MCF 10A (cell line): ENCODE data around the gene PLXDC2. TPM values are rescaled to one million over a fixed set of nuclear protein-coding genes. Genes with fewer than 3 reads are reported as not detected.

Experiments used
- BruUV-seq: library from RNA; stranded (reverse); fragments of 400-500 nt; replicated peaks from 2 replicates; lab custom pipeline; 2021; lab: Mats Ljungman, UMichigan
- CTCF ChIA-PET: fragments of 300-600 bp; sonication (Branson Sonifier 250); formaldehyde crosslinking; extraction: SDS; loops from one replicate; lab custom pipeline; 2021; ENCODE audit warnings: antibody characterized with exemption, inconsistent platforms; lab: Yijun Ruan, JAX
- POLR2A ChIA-PET: fragments of 300-600, 350-650 bp; sonication (Branson Sonifier 250); formaldehyde crosslinking; extraction: SDS; loops from one replicate; lab custom pipeline; 2020; ENCODE audit warnings: antibody characterized with exemption, inconsistent platforms; lab: Yijun Ruan, JAX
- DNase-seq: peaks from one replicate; pipeline ENCODE4 v3.0.0-alpha.2; 2018; ENCODE audit not compliant: unreplicated experiment
- H3K27ac Mint-ChIP-seq: one replicate; pipeline ENCODE4 v1.8.0; 2022; ENCODE audit warnings: mild to moderate bottlenecking, low read depth, mixed read lengths; ENCODE audit not compliant: unreplicated experiment
- H3K27me3 Mint-ChIP-seq: one replicate; pipeline ENCODE4 v1.8.0; 2022; ENCODE audit warnings: mixed read lengths; ENCODE audit not compliant: insufficient read depth, unreplicated experiment
- H3K36me3 Mint-ChIP-seq: one replicate; pipeline ENCODE4 v1.8.0; 2022; ENCODE audit warnings: mild to moderate bottlenecking, moderate library complexity, mixed read lengths; ENCODE audit not compliant: insufficient read depth, unreplicated experiment
- H3K4me1 Mint-ChIP-seq: one replicate; pipeline ENCODE4 v1.8.0; 2022; ENCODE audit warnings: mixed read lengths; ENCODE audit not compliant: insufficient read depth, unreplicated experiment
- H3K4me3 Mint-ChIP-seq: one replicate; pipeline ENCODE4 v1.8.0; 2022; ENCODE audit warnings: mild to moderate bottlenecking, moderate library complexity, mixed read lengths; ENCODE audit not compliant: unreplicated experiment
- H3K9me3 Mint-ChIP-seq: one replicate; pipeline ENCODE4 v1.8.0; 2022; ENCODE audit warnings: mixed read lengths; ENCODE audit not compliant: unreplicated experiment
- intact Hi-C: fragments of 100-400 bp; cut with micrococcal nuclease; formaldehyde crosslinking; loops from 2 replicates; pipeline ENCODE4 v1.14.1; 2022
- total RNA-seq: library from RNA; stranded (reverse); gene quantifications from 2 replicates; pipeline ENCODE4 v1.2.3, GENCODE V29; 2022
- TF ChIP-seq, protein P1 (sequence below): fragments of 200-600 bp; IDR thresholded peaks from one replicate; pipeline ENCODE4 v1.8.0; 2022; ENCODE audit warnings: antibody characterized with exemption, mild to moderate bottlenecking; ENCODE audit not compliant: unreplicated experiment

Gene PLXDC2
- total RNA-seq, 1 experiment from 2014 or later = 23.3 TPM

DNA sequence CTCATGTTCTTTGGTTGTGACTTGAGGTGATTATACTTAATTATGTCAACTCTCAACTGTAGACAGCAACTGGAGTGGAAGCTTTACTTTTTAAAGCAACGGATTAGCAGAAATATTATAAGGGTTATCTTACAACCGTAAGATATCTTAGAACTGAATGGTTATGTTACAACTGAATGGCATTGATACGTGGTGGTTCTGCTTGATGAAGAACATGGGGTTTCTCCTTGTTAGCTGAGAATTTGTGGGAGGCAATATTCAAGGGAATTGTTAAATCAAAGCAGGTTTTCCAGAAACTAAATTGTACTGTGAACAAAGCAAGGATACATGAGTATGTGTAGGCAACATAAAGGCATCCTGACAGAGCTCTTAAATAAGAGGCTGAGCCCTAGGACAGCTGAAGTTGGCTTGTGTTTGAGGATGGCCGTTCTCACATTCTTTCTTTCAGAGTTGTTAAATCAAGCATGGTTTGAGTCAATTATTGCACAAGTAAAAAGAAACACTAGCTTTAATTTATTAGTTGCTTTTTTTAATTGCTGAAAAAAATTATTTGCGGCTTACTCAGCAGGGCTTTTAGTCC, 350.0 kb downstream of the PLXDC2 start:
- no peaks in the 10 kb centered on the region for H3K27me3 Mint-ChIP-seq
- no peaks in the 10 kb centered on the region for H3K4me1 Mint-ChIP-seq
- DNase-seq = no peak
- intact Hi-C loops = no loop called here
- CTCF ChIA-PET = no interaction called here
- BruUV-seq = no TSS peak
- no peak overlapping the region for H3K4me3 Mint-ChIP-seq
- H3K27ac Mint-ChIP-seq = no peak overlapping the region
- POLR2A ChIA-PET = no interaction called here
- TF ChIP-seq, protein P1, sequence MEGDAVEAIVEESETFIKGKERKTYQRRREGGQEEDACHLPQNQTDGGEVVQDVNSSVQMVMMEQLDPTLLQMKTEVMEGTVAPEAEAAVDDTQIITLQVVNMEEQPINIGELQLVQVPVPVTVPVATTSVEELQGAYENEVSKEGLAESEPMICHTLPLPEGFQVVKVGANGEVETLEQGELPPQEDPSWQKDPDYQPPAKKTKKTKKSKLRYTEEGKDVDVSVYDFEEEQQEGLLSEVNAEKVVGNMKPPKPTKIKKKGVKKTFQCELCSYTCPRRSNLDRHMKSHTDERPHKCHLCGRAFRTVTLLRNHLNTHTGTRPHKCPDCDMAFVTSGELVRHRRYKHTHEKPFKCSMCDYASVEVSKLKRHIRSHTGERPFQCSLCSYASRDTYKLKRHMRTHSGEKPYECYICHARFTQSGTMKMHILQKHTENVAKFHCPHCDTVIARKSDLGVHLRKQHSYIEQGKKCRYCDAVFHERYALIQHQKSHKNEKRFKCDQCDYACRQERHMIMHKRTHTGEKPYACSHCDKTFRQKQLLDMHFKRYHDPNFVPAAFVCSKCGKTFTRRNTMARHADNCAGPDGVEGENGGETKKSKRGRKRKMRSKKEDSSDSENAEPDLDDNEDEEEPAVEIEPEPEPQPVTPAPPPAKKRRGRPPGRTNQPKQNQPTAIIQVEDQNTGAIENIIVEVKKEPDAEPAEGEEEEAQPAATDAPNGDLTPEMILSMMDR = no peak
- H3K9me3 Mint-ChIP-seq = no peaks in the 10 kb centered on the region
- no peaks in the 10 kb centered on the region for H3K36me3 Mint-ChIP-seq

DNA sequence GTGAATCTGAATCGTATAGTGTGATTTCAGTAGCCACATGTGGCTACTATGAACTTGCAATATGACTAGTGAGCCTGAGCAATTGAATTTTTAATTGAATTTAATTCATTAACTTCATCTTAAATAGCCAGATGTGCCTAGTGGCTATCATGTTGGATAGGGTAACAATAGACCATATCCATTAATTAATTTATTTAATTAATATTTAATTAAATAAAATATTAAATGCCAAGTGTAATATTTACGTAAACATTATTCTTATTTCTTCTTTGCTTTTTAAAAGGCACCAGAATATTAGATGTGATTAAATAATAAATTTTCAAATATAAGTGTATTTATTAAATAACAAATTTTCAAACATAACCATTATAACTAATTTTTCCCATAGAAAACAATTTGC, 354.4 kb downstream of the PLXDC2 start:
- no peak for DNase-seq
- ChIA-PET CTCF (no interaction called here), POLR2A (no interaction called here)
- no peaks in the 10 kb centered on the region for H3K4me1 Mint-ChIP-seq
- intact Hi-C loops = no loop called here
- H3K9me3 Mint-ChIP-seq = no peaks in the 10 kb centered on the region
- H3K27ac Mint-ChIP-seq = no peak overlapping the region
- BruUV-seq = no TSS peak
- H3K36me3 Mint-ChIP-seq = peaks cover 7% of the 10 kb centered on the region
- H3K4me3 Mint-ChIP-seq = no peak overlapping the region
- TF ChIP-seq, protein P1 = no peak
- H3K27me3 Mint-ChIP-seq = no peaks in the 10 kb centered on the region

DNA sequence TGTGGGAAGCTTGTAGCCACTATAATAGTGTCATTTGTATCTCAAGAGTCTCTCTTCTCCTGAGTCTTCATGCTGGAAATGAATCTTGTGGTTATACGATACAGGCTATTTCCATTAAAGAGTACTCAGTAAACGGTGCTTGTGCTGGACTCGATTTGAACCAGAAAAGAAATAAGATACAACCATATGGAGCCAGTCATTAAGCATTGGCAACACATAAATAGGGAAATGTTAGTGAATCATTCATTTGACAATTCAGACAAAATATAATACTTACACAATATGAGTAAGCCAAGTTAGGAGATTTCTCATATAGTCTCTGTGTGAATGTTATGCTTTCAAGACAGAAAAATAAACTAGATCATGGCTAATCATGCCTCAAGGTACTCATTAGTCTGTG, 356.8 kb downstream of the PLXDC2 start:
- DNase-seq = no peak
- Mint-ChIP-seq H3K4me3 (no peak overlapping the region), H3K36me3 (peaks cover 7% of the 10 kb centered on the region), H3K27me3 (no peaks in the 10 kb centered on the region), H3K27ac (no peak overlapping the region), H3K9me3 (no peaks in the 10 kb centered on the region), H3K4me1 (no peaks in the 10 kb centered on the region)
- CTCF ChIA-PET = interaction anchor here (0.6 kb wide), 1 partner anchor 738 kb away, joined by 3 read pairs; no protein-coding TSS in a partner anchor
- POLR2A ChIA-PET = no interaction called here
- intact Hi-C loops = no loop called here
- BruUV-seq = no TSS peak
- TF ChIP-seq, protein P1 = no peak

DNA sequence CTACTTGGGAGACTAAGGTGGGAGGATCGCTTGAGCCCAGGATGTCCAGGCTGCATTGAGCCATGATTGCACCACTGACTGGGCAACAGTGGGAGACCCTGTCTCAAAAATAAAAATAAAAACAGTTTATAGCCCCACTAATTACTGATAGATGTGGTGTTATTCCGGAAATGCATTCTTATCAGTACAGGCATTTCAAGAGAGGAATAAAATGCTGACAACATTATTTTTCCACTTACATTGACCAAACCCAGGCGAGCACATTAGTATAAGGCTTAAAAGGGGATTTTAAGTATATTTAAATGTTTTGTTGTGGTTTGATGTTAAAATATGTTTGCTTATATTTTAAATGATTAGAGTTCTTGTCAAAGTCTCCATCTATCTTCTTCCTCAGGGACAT, 359.5 kb downstream of the PLXDC2 start:
- POLR2A ChIA-PET = no interaction called here
- Mint-ChIP-seq H3K27ac (no peak overlapping the region), H3K36me3 (peaks cover 7% of the 10 kb centered on the region), H3K27me3 (no peaks in the 10 kb centered on the region), H3K9me3 (no peaks in the 10 kb centered on the region), H3K4me3 (no peak overlapping the region), H3K4me1 (no peaks in the 10 kb centered on the region)
- TF ChIP-seq, protein P1 = no peak
- CTCF ChIA-PET = no interaction called here
- intact Hi-C loops = no loop called here
- no peak for DNase-seq
- no TSS peak for BruUV-seq
